ENCODE data around the gene TLNRD1.

TLNRD1 gene

DNA sequence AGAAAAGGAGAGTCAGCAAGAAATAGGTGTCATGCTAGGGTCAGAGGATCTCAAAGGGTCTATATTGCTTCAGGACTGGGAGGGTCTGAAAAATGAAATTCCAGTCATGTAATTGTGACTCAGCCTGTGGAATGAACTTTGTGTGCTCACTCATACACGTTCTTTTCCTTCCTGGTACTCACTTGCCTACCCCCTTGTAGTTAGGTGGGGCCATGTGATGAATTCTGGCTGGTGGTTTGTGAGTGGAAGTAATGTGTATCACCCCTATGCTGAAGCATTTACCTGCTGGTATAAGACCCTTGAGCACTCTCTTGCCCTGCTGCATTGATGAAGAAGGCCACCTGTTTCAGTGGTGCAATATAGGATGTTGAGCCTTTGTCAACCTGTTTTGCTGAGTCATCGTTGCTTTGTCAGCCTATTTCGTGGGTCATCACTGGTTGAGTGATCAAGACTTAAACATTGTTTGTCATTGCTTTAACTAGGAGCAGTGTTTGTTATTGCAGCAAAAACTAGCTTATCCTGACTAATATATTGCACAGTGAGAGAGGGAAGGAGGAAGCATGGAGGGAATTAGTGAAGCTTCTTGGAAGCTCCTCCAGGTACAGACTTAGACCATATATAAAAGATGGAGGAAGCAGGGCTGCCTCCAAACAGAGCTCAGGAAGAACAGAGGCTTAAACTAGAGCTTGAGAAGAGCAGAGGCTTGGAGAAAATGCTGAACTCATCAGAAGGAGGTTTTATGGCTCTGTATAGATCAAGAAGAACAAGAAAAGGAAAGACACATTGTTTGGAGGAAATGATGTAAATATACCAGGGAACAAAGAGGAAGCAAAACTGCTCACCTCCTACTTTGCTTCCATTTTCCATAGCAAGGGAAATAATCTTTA is 28.9 kb downstream of the TLNRD1 start:
- no peak for DNase-seq

DNA sequence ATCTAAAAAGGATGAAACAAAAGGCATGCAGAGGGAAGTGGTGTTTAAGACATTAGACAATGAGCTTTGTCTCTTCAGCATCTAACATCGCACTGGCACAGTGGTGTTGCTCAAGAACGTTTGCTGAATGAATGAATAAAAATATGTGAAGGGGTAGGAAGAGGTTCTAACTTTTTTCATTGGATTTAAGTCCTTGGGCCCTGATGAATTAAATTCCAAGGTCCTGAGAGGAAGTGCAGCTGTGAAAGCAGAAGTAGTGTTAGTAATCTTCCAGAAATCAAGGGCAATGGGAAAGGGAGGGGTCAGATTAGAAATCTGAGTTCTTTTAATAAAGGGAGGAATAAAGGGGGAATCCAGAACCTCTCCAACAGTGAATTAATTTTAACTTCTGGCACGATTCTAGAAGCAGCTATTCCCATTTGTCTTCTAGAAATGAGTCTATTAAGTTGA is 29.6 kb downstream of the TLNRD1 start:
- DNase-seq, result no peak

DNA sequence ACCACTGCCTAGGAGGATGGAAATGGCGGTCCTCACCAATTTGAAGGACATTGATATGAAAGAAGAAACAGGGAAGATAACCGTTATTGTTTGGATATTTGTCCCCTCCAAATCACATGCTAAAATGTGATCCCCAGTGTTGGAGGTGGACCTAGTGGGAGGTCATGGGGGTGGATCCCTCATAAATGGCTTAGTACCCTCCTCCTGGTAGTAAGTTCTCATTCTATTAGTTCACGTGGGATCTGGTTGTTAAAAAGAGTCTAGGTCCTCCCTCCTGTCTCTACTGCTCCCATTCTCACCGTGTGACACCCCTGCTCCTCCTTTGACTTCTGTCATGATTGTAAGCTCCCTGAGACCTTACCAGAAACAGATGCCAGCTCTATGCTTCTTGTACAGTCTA is 30.5 kb downstream of the TLNRD1 start:
- no peak for DNase-seq

DNA sequence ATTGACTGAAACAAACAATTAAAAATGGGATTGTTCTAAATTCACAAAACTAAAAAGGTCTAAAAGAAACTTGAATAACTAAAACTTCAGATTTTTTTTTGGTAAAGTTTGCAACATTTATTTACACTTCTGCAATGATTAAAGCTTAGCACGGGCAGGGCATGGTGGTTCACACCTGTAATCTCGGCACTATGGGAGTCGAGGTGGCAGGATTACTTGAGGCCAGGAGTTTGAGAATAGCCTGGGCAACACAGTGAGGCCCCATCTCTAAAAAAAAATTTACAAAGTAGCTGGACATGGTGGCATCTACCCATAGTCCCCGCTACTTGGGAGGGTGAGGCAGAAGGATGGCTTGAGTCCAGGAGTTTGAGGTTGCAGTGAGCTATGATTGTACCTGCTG is 31.6 kb downstream of the TLNRD1 start:
- no peak for DNase-seq

DNA sequence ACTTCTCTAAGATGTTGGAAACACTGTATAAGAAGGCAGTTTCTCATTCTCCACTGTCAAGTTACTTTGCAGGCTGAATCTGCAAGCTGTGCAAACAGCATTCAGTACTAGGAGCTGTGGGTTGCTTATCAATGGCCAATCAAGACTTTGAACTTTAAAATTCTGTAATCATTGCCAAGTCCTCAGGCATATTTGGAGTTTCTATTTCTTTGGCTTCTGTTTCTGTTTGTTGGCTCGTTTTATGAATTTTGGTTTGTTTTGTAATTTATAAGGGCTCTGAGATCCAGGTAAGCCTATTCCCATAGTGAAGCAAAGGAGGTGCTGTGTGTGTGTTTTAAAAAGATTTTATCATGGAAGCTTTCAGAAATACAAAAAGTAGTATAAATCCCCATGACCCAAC is 32.1 kb downstream of the TLNRD1 start:
- no peak for DNase-seq

DNA sequence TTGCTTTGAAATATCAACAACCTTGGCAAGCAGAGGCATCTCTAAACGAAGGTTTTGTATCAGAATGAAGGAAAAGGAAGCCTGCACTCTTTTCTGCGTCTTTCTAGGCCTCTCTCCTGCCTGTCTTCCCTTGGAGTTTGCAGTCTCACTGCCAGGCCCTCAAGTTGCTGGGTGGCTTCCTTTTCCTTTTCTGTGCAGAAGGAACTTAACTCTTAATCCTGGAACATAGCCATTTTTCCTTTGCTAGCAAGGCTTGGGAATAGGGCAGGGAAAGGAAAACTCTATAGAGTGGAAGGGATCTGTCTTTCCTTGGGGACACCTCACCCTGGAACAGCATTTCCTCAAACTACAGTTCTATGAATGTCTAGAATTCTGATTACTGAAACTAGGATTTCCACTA is 32.8 kb downstream of the TLNRD1 start:
- DNase-seq, result no peak

DNA sequence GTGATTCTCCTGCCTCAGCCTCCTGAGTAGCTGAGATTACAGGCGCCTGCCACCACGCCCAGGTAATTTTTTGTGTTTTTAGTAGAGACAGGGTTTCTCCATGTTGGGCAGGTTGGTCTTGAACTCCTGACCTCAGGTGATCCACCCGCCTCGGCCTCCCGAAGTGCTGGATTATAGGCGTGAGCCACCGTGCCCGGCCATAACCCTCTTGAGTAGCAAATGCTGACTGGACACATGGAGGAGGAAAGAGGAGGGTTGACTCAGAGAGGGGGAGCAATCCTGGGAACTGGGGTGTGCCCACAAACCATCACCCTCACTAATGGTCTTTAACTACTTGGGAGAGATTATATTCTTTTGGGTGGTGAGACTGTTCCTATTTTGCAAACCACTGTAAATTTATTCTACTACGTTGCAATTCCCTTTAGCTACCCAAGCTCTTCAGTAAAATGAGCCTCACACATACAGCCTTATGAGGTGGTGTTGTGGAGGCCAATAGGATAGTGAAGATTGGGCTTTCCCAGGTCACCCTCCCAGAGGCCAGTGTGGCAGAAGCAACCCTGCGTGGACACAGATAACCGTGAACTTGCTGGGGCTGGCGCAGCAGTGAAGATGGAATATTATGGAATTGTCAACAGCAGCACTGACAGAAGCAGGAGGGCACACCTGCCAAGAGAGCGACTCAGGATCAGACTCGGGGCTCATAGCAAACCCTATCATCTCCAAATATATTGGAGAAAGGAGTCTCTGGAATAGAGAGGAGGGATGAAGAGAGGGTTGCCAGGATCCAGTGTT is 37.4 kb downstream of the TLNRD1 start:
- no peak for DNase-seq

DNA sequence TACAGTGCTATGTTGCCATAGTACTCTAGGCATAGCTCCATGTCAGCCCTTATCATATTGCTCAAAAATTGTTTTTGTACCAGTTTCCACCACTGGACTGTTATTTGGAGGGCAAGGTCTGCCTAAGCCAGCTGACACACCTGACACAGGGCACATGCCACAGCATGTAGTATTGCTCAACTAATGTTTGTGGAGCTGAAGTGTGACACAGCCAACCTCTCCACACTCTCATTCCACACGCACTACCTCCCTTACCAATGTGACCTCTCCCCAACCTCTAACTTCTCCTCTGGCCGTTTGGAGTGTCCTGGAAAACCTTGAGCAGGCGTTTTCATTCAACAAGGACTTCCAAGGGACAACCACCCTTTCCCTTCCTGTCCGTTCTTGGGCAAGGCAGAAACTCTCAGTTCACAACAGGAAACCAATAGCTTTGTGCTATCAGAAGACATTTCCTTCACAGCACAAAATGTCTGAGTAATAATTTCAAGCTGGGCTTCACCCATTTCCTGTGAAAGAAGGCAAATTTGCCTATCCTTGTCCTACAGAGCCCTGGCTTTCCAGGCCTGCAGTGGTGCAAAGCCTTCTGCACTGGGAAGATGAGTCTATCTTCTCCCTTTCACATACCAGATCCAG is 38.4 kb downstream of the TLNRD1 start:
- DNase-seq, result no peak

DNA sequence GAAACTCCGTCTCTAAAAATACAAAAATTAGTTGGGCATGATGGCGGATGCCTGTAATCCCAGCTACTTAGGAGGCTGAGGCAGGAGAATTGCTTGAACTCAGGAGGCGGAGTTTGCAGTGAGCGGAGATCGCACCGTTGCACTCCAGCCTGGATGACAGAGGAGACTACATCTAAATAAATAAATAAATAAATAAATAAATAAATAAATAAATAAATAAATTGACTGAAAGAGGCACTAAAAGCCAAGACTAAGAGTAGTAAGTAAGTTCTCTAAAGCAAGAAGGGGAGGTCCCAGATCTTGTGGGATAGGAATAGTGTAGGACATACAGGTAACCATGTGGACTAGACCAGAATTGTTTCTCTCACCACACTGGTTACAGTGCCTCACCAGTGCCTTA is 40.0 kb downstream of the TLNRD1 start:
- DNase-seq, result no peak

DNA sequence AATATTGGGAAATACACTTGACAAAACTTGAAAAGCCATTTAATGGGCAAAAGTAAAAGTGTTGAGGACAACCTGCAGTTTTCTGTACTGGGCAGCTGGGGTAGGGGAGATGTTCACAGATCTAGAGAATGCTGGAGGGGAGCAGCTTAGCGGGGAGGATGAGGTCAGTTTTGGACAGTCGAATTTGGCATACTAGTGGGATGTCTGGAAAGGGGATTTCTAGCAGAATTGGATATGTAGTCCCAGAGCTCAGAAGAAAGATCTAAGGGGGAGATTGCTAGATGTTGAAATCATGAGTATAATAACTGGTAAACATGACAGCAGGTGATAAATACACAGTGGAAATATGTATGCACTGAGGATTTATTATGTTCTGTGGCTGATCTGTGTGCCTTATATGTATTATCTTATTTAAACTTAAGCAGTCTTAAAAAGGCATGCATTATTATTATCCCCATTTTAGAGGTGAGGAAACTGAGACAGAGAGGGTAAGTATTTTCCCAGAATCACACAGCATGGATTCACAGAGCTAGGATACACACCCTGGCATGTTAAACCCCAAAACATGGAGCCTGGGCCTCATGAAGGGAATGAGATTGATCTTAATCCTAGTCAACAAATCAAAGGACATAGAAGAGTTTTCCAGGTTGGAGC is 42.7 kb downstream of the TLNRD1 start:
- no peak for DNase-seq

DNA sequence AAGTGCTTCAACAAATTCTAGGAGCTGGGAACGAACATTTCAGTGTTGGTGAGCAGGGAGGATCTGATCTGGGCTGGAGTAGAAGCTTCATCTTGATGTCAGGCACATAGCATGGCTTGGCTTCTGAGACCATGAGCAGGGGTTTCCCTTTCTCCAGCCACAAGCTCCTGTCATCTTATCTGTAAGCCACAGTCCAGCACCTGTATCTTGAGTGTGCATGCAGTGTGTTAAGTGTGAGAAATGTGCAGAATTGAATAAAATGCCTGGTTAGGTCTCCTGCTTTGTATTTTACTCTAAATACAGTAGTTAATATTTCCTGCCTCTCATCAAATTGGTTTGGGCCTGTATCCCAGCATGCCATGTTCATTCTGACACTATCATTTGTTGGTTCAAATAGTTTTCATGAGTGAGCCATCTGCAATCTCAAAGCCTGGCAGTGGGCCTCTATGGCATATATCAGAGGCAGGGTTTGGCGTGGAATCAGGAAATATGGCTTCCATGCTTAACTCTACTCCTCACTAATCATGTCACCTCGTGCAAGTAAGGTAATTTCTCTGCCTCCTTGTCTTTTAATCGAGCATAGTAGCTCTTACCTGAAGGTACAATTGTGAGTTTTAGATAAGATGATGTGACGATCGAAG is 43.3 kb downstream of the TLNRD1 start:
- no peak for DNase-seq

DNA sequence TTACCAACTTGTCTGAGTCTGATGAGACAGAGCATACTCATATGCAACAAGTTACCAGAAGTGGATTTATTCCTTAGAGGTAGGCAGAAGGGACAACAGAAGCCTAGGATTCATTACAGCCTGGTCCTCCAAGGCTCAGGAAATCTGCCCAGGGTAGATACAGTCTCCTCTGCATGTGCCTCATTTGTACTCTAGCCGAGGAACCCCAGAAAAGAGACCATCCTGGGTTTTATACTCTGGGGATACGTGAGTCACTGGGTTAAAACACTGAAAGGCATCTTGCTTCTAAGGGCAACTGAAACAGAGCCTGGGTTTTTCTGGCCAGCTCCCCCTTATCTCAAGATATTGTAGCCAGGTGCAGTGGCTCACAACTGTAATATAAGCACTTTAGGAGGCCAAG is 45.6 kb downstream of the TLNRD1 start:
- DNase-seq, result no peak

DNA sequence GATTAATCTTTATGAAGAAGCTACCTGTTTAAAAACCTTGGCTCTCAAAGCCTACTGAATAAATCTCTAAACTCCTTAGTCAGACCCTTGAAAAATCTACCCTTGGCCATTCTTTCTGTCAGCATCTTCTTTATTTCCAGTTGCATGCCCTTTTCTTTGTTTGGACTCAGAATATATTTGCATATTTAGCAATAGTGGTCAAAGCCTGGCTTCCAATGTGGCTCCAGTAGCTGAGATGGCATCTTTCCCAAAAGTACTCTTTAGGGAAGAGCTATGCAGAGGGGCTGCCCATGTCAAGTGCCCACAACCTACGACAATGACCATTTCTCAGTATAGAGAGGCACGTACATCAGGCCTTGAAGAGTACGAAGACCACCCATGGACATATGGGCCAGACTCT is 47.2 kb downstream of the TLNRD1 start:
- DNase-seq, result no peak

DNA sequence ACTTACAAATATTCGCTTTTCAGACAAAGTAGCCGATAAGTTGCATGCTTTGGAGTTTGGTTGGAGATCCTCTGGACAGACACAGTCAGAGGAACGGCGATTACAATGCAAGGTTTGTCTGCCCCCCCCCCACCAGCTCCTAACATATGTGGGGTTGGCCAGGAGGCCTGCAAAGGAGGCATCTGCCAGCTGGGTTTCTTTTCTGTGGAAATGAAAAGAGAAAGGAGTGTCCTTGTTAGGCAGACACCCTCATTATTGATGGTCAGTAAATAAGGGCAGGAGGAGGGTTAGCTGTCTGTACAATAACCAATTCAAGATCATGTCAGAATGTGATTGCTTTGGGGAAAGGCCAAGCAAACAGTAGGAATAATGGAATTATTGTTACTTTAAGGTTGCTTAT is 49.1 kb downstream of the TLNRD1 start:
- peak; percentile 82 for DNase-seq

DNA sequence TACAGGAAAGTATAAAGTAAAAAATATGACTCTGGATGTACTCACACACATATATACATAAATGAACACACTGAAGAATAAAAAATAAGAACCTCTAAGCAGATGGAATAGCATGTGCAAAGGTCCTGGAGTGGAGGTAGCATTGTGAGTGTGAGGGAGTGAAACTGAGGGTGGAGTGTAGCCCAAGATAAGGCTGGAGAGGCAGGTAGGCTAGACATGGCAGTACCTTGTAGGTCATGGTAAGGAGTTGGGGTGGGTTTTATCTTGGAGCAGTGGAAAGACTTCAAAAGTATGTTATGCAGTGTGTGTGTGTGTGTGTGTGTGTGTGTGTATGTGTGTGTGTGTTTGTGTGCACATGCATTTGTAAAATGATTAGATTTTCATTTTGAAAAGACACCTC is 49.5 kb downstream of the TLNRD1 start:
- no peak for DNase-seq

DNA sequence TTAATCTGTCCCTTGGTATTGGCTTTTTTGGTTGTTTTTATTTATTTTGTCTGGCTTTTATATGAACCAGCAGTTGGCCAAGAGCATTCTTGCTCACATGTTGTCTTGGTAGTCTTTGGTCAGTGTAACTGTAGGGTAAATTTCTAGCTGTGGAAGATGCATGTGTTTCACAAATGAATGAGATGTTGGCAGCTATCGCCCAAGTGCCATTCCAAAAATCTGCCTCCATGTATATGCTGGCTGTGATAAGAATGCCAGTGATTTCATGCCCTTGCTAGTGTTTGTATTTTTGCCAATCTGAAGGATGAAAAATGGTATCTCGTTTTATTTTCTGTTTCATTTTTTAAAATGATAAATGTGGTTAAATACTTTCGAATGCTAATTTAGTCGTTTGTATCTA is 50.1 kb downstream of the TLNRD1 start:
- no peak for DNase-seq

DNA sequence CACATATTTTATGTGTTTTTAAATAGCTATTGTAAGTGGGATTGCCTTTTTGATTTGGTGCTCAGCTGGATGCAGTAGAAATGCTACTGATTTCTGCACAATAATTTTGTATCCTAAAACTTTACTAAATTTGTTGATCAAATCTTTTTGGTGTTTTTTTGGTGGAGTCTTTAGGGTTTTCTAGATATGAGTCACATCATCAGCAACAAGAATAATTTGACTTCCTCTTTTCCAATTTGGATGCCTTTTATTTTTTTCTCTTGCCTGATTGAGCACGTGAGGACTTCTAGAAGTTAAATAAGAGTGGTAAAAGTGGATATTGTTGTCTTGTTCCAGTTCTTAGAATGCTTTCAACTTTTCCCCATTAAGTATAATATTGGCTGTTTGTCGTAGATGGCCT is 51.3 kb downstream of the TLNRD1 start:
- DNase-seq, result no peak

DNA sequence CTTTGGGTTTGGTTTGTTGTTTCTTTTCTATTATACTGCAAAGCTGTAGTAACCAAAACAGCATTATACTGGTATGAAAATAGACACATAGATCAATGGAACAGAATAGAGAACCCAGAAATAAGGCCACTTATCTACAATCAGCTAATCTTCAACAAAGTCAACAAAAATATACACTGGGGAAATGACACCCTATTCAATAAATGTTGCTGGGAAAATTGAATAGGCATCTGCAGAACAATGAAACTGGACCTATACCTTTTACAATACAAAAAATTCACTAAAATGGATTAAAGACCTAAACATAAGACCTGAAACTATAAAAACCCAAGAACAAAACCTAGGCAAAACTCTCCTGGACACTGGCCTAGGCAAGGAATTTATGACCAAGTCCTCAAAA is 52.9 kb downstream of the TLNRD1 start:
- DNase-seq, result no peak

DNA sequence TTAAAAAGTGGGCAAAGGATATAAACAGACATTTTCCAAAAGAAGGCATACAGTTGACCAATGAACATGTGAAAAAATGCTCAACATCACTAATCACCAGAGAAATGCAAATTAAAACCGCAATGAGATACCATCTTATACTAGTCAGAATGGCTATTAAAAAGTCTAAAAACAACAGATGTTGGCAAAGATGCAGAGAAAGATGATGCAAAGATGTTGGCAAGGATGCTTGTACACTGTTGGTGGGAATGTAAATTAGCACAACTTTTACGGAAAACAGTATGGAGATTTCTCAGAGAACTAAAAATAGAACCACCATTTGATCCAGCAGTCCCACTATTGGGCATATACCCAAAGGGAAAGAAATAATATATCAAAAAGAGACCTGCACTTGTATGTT is 53.5 kb downstream of the TLNRD1 start:
- no peak for DNase-seq
